ENCODE data around the gene GZMM.

Gene GZMM

GRCh38 chr19:576768-577438 is 33.0 kb downstream of the GZMM start:
- DNase-seq (ENCODE audit: extremely low read depth, insufficient read length), result no peak
- no peak overlapping the region for H3K4me3 ChIP-seq (replicated peaks; ENCODE audit: low read depth, low read length)
- H3K27me3 ChIP-seq (replicated peaks; ENCODE audit: control insufficient read depth, insufficient read depth, low read length), result no peaks in the 10 kb centered on the region
- TF ChIP-seq CTCF (IDR thresholded peaks at IDR 0.05; ENCODE audit: insufficient read depth, low read length, poor library complexity, severe bottlenecking), result no peak
- H3K36me3 ChIP-seq (ENCODE audit: control insufficient read depth, insufficient read depth, low read length), result peaks cover 36% of the 10 kb centered on the region

GRCh38 chr19:577439-578392 is 33.9 kb downstream of the GZMM start:
- peaks cover 38% of the 10 kb centered on the region for H3K36me3 ChIP-seq (ENCODE audit: control insufficient read depth, insufficient read depth, low read length)
- DNase-seq (ENCODE audit: extremely low read depth, insufficient read length), result no peak
- H3K27me3 ChIP-seq (replicated peaks; ENCODE audit: control insufficient read depth, insufficient read depth, low read length), result no peaks in the 10 kb centered on the region
- no peak for TF ChIP-seq CTCF (IDR thresholded peaks at IDR 0.05; ENCODE audit: insufficient read depth, low read length, poor library complexity, severe bottlenecking)
- H3K4me3 ChIP-seq (replicated peaks; ENCODE audit: low read depth, low read length), result no peak overlapping the region

GRCh38 chr19:579111-579841 is 35.4 kb downstream of the GZMM start:
- no peaks in the 10 kb centered on the region for H3K27me3 ChIP-seq (replicated peaks; ENCODE audit: control insufficient read depth, insufficient read depth, low read length)
- no peak for TF ChIP-seq CTCF (IDR thresholded peaks at IDR 0.05; ENCODE audit: insufficient read depth, low read length, poor library complexity, severe bottlenecking)
- H3K4me3 ChIP-seq (replicated peaks; ENCODE audit: low read depth, low read length), result no peak overlapping the region
- no peak for DNase-seq (ENCODE audit: extremely low read depth, insufficient read length)
- H3K36me3 ChIP-seq (ENCODE audit: control insufficient read depth, insufficient read depth, low read length), result peaks cover 39% of the 10 kb centered on the region

GRCh38 chr19:579842-580155 is 35.9 kb downstream of the GZMM start:
- no peak for DNase-seq (ENCODE audit: extremely low read depth, insufficient read length)
- TF ChIP-seq CTCF (IDR thresholded peaks at IDR 0.05; ENCODE audit: insufficient read depth, low read length, poor library complexity, severe bottlenecking), result no peak
- Histone ChIP-seq H3K36me3 (ENCODE audit: control insufficient read depth, insufficient read depth, low read length) (peaks cover 39% of the 10 kb centered on the region), H3K4me3 (replicated peaks; ENCODE audit: low read depth, low read length) (no peak overlapping the region), H3K27me3 (replicated peaks; ENCODE audit: control insufficient read depth, insufficient read depth, low read length) (no peaks in the 10 kb centered on the region)

- TF ChIP-seq CTCF (IDR thresholded peaks at IDR 0.05; ENCODE audit: insufficient read depth, low read length, poor library complexity, severe bottlenecking), result no peak
- Histone ChIP-seq H3K36me3 (ENCODE audit: control insufficient read depth, insufficient read depth, low read length) (peaks cover 39% of the 10 kb centered on the region), H3K27me3 (replicated peaks; ENCODE audit: control insufficient read depth, insufficient read depth, low read length) (no peaks in the 10 kb centered on the region), H3K4me3 (replicated peaks; ENCODE audit: low read depth, low read length) (no peak overlapping the region)
- DNase-seq (ENCODE audit: extremely low read depth, insufficient read length), result no peak
Observed at GRCh38 chr19:580274-580835, 36.5 kb downstream of the GZMM start.

Measured in GM06990 (cell line).